HepG2 (cell line): ENCODE results near the gene THEM4. TPM values are rescaled to one million over a fixed set of nuclear protein-coding genes. Genes with fewer than 3 reads are reported as not detected.

Experiments used
- ATAC-seq: fragments of 200-7000 bp; cut with Tn5 transposase; 3 replicates; pipeline ENCODE4 v1.9.1; 2020; ENCODE audit warnings: mild to moderate bottlenecking, moderate library complexity
- BruUV-seq: library from RNA; stranded (reverse); fragments of 400-500 nt; replicated peaks from 2 replicates; lab custom pipeline; 2021; lab: Mats Ljungman, UMichigan
- CTCF ChIA-PET: fragments of 300-600 bp; formaldehyde crosslinking; extraction: SDS; loops from one replicate; lab custom pipeline; 2021; ENCODE audit warnings: low total read pairs, inconsistent platforms, low intra/inter-chr PET ratio; lab: Yijun Ruan, JAX
- POLR2A ChIA-PET: fragments of 350-600 bp; sonication (Branson Sonifier 250); formaldehyde crosslinking; loops from one replicate; lab custom pipeline; 2020; ENCODE audit warnings: antibody characterized with exemption, inconsistent platforms; lab: Yijun Ruan, JAX
- DNase-seq: peaks from one replicate; pipeline ENCODE4 v3.0.0-alpha.2; 2015; ENCODE audit warnings: low spot score
- FAIRE-seq: peaks from 3 replicates; lab custom pipeline; 2011; peaks lifted over from hg19 to GRCh38; lab: Jason Lieb, UNC
- H2AFZ ChIP-seq: one replicate; pipeline ENCODE4 v1.6.1; 2011; ENCODE audit warnings: low read length, inconsistent platforms
- H3K27ac ChIP-seq: fragments of 300-600 bp; 3 replicates; pipeline ENCODE4 v1.8.0; 2011; ENCODE audit warnings: mixed run types, mild to moderate bottlenecking, mixed read lengths, low read length, inconsistent platforms; ENCODE audit not compliant: insufficient read depth; ENCODE audit errors: extremely low read length
- H3K27me3 ChIP-seq, 2 experiments: fragments of 200-600 bp in 1 of 2; 2 replicates in 1 of 2; 3 replicates in 1 of 2; pipeline versions ENCODE4 v1.6.0 to v1.8.0; 2011; ENCODE audit warnings: low read length in 2 of 2, mild to moderate bottlenecking in 2 of 2, moderate library complexity in 2 of 2, inconsistent platforms in 1 of 2; ENCODE audit not compliant: insufficient read depth in 2 of 2, control insufficient read depth in 1 of 2
- H3K36me3 ChIP-seq, 2 experiments: fragments of 200-600 bp in 1 of 2; replicated peaks in 1 of 2; 2 replicates in 1 of 2; 3 replicates in 1 of 2; pipeline versions ENCODE4 v1.5.1 to v1.8.0; 2011; ENCODE audit warnings: low read length in 2 of 2, inconsistent platforms in 1 of 2; ENCODE audit not compliant: insufficient read depth in 2 of 2, control insufficient read depth in 1 of 2
- H3K4me1 ChIP-seq: 2 replicates; pipeline ENCODE4 v1.5.1; 2012; ENCODE audit warnings: low read length, inconsistent platforms; ENCODE audit not compliant: insufficient read depth
- H3K4me2 ChIP-seq: 2 replicates; pipeline ENCODE4 v1.6.0; 2011; ENCODE audit warnings: low read depth, low read length, inconsistent platforms
- H3K4me3 ChIP-seq, 3 experiments: fragments of 200-600 bp in 1 of 3; sonication (generic), shearing (Covaris generic) in 1 of 3; replicated peaks in 1 of 3; 2 replicates each; pipeline ENCODE4 v1.5.1; 2011 to 2016; ENCODE audit warnings: low read length in 3 of 3, inconsistent platforms in 2 of 3, low read depth in 2 of 3, mild to moderate bottlenecking in 2 of 3, control low read depth in 1 of 3, mixed read lengths in 1 of 3; ENCODE audit not compliant: insufficient read depth in 1 of 3
- H3K79me2 ChIP-seq: one replicate; pipeline ENCODE4 v1.6.1; 2011; ENCODE audit warnings: low read length, inconsistent platforms; ENCODE audit not compliant: insufficient read depth
- H3K9ac ChIP-seq: 2 replicates; pipeline ENCODE4 v1.6.0; 2011; ENCODE audit warnings: mild to moderate bottlenecking, low read depth, low read length, inconsistent platforms; ENCODE audit not compliant: insufficient read depth
- H3K9me3 ChIP-seq: 2 replicates; pipeline ENCODE4 v1.5.1; 2012; ENCODE audit warnings: mild to moderate bottlenecking, low read length
- H4K20me1 ChIP-seq: 2 replicates; pipeline ENCODE4 v1.6.0; 2011; ENCODE audit warnings: inconsistent platforms, mild to moderate bottlenecking, low read length, moderate library complexity; ENCODE audit not compliant: insufficient read depth
- CTCF ChIP-seq: sonication (generic); formaldehyde crosslinking; IDR thresholded peaks from 2 replicates; pipeline ENCODE4 v1.5.0; 2020; ENCODE audit warnings: mild to moderate bottlenecking, missing genetic modification reagents, moderate library complexity
- RAD21 ChIP-seq: fragments of 450-650 bp; formaldehyde crosslinking; IDR thresholded peaks from 2 replicates; pipeline ENCODE4 v1.5.0; 2020; ENCODE audit warnings: mild to moderate bottlenecking
- SMC3 ChIP-seq: IDR thresholded peaks from 2 replicates; pipeline ENCODE4 v1.6.1; 2011; ENCODE audit warnings: low read length, improper control_type of control experiment
- STAG1 ChIP-seq: sonication (generic); formaldehyde crosslinking; IDR thresholded peaks from 2 replicates; pipeline ENCODE4 v1.4.0; 2020; ENCODE audit warnings: missing genetic modification reagents
- THAP11 ChIP-seq: IDR thresholded peaks from 2 replicates; pipeline ENCODE4 v1.6.1; 2016; ENCODE audit warnings: missing biosample characterization, missing genetic modification reagents
- U2AF1 ChIP-seq: fragments of 200-400 bp; formaldehyde crosslinking; optimal IDR thresholded peaks from 2 replicates; pipeline ENCODE3; 2017; ENCODE audit warnings: mild to moderate bottlenecking, low read depth, low read length
- ZNF343 ChIP-seq: sonication (generic); formaldehyde crosslinking; IDR thresholded peaks from 2 replicates; pipeline ENCODE4 v1.4.0; 2020; ENCODE audit warnings: mild to moderate bottlenecking, missing genetic modification reagents
- ZNF83 ChIP-seq: sonication (generic); formaldehyde crosslinking; IDR thresholded peaks from 2 replicates; pipeline ENCODE4 v1.4.0; 2020; ENCODE audit warnings: missing genetic modification reagents, mild to moderate bottlenecking, borderline replicate concordance
- WGBS: methylation state at CpG from one replicate; pipeline ENCODE4 v1.1.6; 2017; ENCODE audit warnings: low lambda C conversion rate; 5-methylcytosine and 5-hydroxymethylcytosine counted together
- in situ Hi-C: cut with HindIII; loops from 2 replicates; pipeline ENCODE4 v1.10.0; 2017; ENCODE audit warnings: low pct_unique_long_range_greater_than_20kb; ENCODE audit not compliant: extremely low pct_ligation_motif_present
- intact Hi-C: fragments of 100-400 bp; cut with micrococcal nuclease; formaldehyde crosslinking; loops from one replicate; pipeline ENCODE4 v1.10.0; 2022; ENCODE audit not compliant: unreplicated experiment
- polyA plus RNA-seq, 8 experiments: library from polyadenylated mRNA; depleted of rRNA in 3 of 8; stranded (reverse) in 7 of 8; unstranded in 1 of 8; fragments of >200 nt; fragmentation: Illumina TruSeq in 4 of 8; extraction: Trizol in 4 of 8; gene quantifications; 2 replicates each; pipeline versions ENCODE4 v1.2.1 to v1.2.3, GENCODE V29; 2011 to 2016; ENCODE audit warnings: low read depth in 4 of 8, missing spikeins in 1 of 8, mixed read lengths in 1 of 8; ENCODE audit not compliant: insufficient read depth in 1 of 8
- total RNA-seq, 5 experiments: library from RNA; depleted of rRNA; stranded (reverse); fragments of >200 nt; fragmentation: Illumina TruSeq; extraction: Trizol; gene quantifications; 2 replicates each; pipeline ENCODE4 v1.2.3, GENCODE V29; 2016; ENCODE audit warnings: low read depth in 1 of 5

THEM4 gene
- total and polyA plus RNA-seq, 2 of the 13 experiments (the other 11 are each of a cell fraction or from before 2014, with no cell fraction given) = 10.9 to 13.9 TPM

- no peak overlapping the region for H3K9ac ChIP-seq
- intact Hi-C loops = loop anchor here (1.0 to 5.0 kb wide), 3 partner anchors 35 to 67 kb away; no protein-coding TSS in a partner anchor
- H3K4me2 ChIP-seq = no peak overlapping the region
- ChIA-PET POLR2A (interaction anchor here (1.3 kb wide), 1 partner anchor 68 kb away, joined by 3 read pairs; no protein-coding TSS in a partner anchor), CTCF (interaction anchor here (1.7 to 3.1 kb wide), 5 partner anchors 34 to 101 kb away, joined by 6 to 33 read pairs (median 9); no protein-coding TSS in a partner anchor)
- H3K4me3 ChIP-seq = no peak overlapping the region
- H3K9me3 ChIP-seq = no peaks in the 10 kb centered on the region
- peak; percentile 87 for ATAC-seq
- no peaks in the 10 kb centered on the region for H3K36me3 ChIP-seq
- H4K20me1 ChIP-seq = no peaks in the 10 kb centered on the region
- H3K79me2 ChIP-seq = no peaks in the 10 kb centered on the region
- H3K27me3 ChIP-seq = no peaks in the 10 kb centered on the region
- 17% methylated on average over 3 of the region's 3 CpGs for WGBS
- in situ Hi-C loops = loop anchor here (5.0 kb wide), 1 partner anchor 63 kb away; no protein-coding TSS in a partner anchor
- no peak for TF ChIP-seq ZNF343 (CRISPR knock-in tag)
- peak; percentile 83 for TF ChIP-seq SMC3
- no peak for TF ChIP-seq U2AF1
- TF ChIP-seq RAD21 (CRISPR knock-in tag) = peak; percentile 79
- no peak for TF ChIP-seq ZNF83
- TF ChIP-seq THAP11 (CRISPR knock-in tag) = no peak
- peak; percentile 84 for TF ChIP-seq CTCF (CRISPR knock-in tag)
- peak; percentile 91 for TF ChIP-seq STAG1 (CRISPR knock-in tag)
- H2AFZ ChIP-seq = no peak overlapping the region
- no peak overlapping the region for H3K27ac ChIP-seq
- DNase-seq = peak; percentile 39
- no peaks in the 10 kb centered on the region for H3K4me1 ChIP-seq
- FAIRE-seq = peak; percentile 84
- no TSS peak for BruUV-seq
Observed at GRCh38 chr1:151934048-151934493, 24.8 kb upstream of the THEM4 start.
